Measurements from ENCODE around the gene COL5A1.

- TF ChIP-seq CTCF (IDR thresholded peaks at IDR 0.05) (no peak), POLR2A (IDR thresholded peaks at IDR 0.05) (no peak)
Measured at GRCh38 chr9:134621558-134622110, 20.0 kb upstream of the COL5A1 start.

Measured in esophagus squamous epithelium (tissue), 4 donors.